Astrocyte (in vitro differentiated cells and primary cell): ENCODE measurements around the gene DDX41. TPM values are rescaled to one million over a fixed set of nuclear protein-coding genes. Genes with fewer than 3 reads are reported as not detected.

Experiments used
- DNase-seq: peaks from one replicate; pipeline ENCODE4 v3.0.0-alpha.2; 2010; ENCODE audit warnings: low read depth
- FAIRE-seq: peaks from 2 replicates; lab custom pipeline; 2011; peaks lifted over from hg19 to GRCh38; lab: Jason Lieb, UNC
- H2AFZ ChIP-seq: 2 replicates; pipeline ENCODE4 v1.6.0; 2012; ENCODE audit warnings: low read depth, low read length, inconsistent platforms
- H3K27ac ChIP-seq: 2 replicates; pipeline ENCODE4 v1.5.1; 2011; ENCODE audit warnings: low read depth, low read length, inconsistent platforms
- H3K27me3 ChIP-seq: 2 replicates; pipeline ENCODE4 v1.6.0; 2011; ENCODE audit warnings: low read length, inconsistent platforms; ENCODE audit not compliant: insufficient read depth
- H3K36me3 ChIP-seq: 2 replicates; pipeline ENCODE4 v1.5.1; 2011; ENCODE audit warnings: low read length, inconsistent platforms; ENCODE audit not compliant: insufficient read depth
- H3K4me1 ChIP-seq: 2 replicates; pipeline ENCODE4 v1.5.1; 2011; ENCODE audit warnings: low read length, inconsistent platforms; ENCODE audit not compliant: insufficient read depth
- H3K4me2 ChIP-seq: 2 replicates; pipeline ENCODE4 v1.6.0; 2012; ENCODE audit warnings: low read length, inconsistent platforms
- H3K4me3 ChIP-seq: 2 replicates; pipeline ENCODE4 v1.5.1; 2011; ENCODE audit warnings: low read depth, mild to moderate bottlenecking, low read length, inconsistent platforms; ENCODE audit not compliant: insufficient read depth
- H3K79me2 ChIP-seq: 2 replicates; pipeline ENCODE4 v1.6.0; 2012; ENCODE audit warnings: mild to moderate bottlenecking, low read length, inconsistent platforms; ENCODE audit not compliant: insufficient read depth
- H3K9ac ChIP-seq: 2 replicates; pipeline ENCODE4 v1.6.0; 2012; ENCODE audit warnings: mild to moderate bottlenecking, low read length, inconsistent platforms
- H3K9me3 ChIP-seq: 2 replicates; pipeline ENCODE4 v1.5.1; 2012; ENCODE audit warnings: low read depth, mild to moderate bottlenecking, low read length, inconsistent platforms; ENCODE audit not compliant: insufficient read depth
- H4K20me1 ChIP-seq: 2 replicates; pipeline ENCODE4 v1.6.0; 2012; ENCODE audit warnings: low read length, inconsistent platforms; ENCODE audit not compliant: insufficient read depth
- H3K27ac Mint-ChIP-seq: one replicate; pipeline ENCODE4 v1.8.0; 2021; ENCODE audit warnings: mild to moderate bottlenecking, mixed read lengths; ENCODE audit not compliant: unreplicated experiment
- H3K27me3 Mint-ChIP-seq: one replicate; pipeline ENCODE4 v1.8.0; 2021; ENCODE audit warnings: low read depth, mixed read lengths; ENCODE audit not compliant: unreplicated experiment
- H3K36me3 Mint-ChIP-seq: one replicate; pipeline ENCODE4 v1.8.0; 2021; ENCODE audit warnings: low read depth, mixed read lengths; ENCODE audit not compliant: unreplicated experiment
- H3K4me1 Mint-ChIP-seq: one replicate; pipeline ENCODE4 v1.8.0; 2021; ENCODE audit warnings: low read depth, mixed read lengths; ENCODE audit not compliant: unreplicated experiment
- H3K4me3 Mint-ChIP-seq: one replicate; pipeline ENCODE4 v1.8.0; 2021; ENCODE audit warnings: mild to moderate bottlenecking, moderate library complexity, mixed read lengths; ENCODE audit not compliant: unreplicated experiment
- H3K9me3 Mint-ChIP-seq: one replicate; pipeline ENCODE4 v1.8.0; 2021; ENCODE audit warnings: mild to moderate bottlenecking, mixed read lengths; ENCODE audit not compliant: unreplicated experiment
- EZH2 ChIP-seq: IDR thresholded peaks from 2 replicates; pipeline ENCODE4 v1.6.1; 2012; ENCODE audit warnings: mild to moderate bottlenecking, low read length, inconsistent platforms; ENCODE audit not compliant: insufficient read depth
- total RNA-seq: library from RNA; stranded (reverse); gene quantifications from 2 replicates; pipeline ENCODE4 v1.2.1, GENCODE V29; 2021
- TF ChIP-seq, protein P1 (sequence below): IDR thresholded peaks from 2 replicates; pipeline ENCODE4 v1.5.1; 2011; ENCODE audit warnings: low read depth, mild to moderate bottlenecking, inconsistent platforms, low read length, moderate library complexity; ENCODE audit not compliant: insufficient read depth

Gene DDX41
- total RNA-seq, 1 donor from 2014 or later: 92.5 TPM

- peak overlapping the region; percentile 81 for H3K27ac ChIP-seq
- peak overlapping the region; percentile 99 for H3K4me2 ChIP-seq
- no peak for TF ChIP-seq EZH2
- TF ChIP-seq, protein P1, sequence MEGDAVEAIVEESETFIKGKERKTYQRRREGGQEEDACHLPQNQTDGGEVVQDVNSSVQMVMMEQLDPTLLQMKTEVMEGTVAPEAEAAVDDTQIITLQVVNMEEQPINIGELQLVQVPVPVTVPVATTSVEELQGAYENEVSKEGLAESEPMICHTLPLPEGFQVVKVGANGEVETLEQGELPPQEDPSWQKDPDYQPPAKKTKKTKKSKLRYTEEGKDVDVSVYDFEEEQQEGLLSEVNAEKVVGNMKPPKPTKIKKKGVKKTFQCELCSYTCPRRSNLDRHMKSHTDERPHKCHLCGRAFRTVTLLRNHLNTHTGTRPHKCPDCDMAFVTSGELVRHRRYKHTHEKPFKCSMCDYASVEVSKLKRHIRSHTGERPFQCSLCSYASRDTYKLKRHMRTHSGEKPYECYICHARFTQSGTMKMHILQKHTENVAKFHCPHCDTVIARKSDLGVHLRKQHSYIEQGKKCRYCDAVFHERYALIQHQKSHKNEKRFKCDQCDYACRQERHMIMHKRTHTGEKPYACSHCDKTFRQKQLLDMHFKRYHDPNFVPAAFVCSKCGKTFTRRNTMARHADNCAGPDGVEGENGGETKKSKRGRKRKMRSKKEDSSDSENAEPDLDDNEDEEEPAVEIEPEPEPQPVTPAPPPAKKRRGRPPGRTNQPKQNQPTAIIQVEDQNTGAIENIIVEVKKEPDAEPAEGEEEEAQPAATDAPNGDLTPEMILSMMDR: no peak
- no peak overlapping the region for H3K4me3 ChIP-seq
- H3K9me3 ChIP-seq: no peaks in the 10 kb centered on the region
- H3K9me3 Mint-ChIP-seq: no peaks in the 10 kb centered on the region
- H3K4me1 Mint-ChIP-seq: peaks cover 35% of the 10 kb centered on the region
- H3K27me3 Mint-ChIP-seq: no peaks in the 10 kb centered on the region
- DNase-seq (peak; percentile 69), FAIRE-seq (no peak)
- H2AFZ ChIP-seq: no peak overlapping the region
- peak overlapping the region; percentile 96 for H3K27ac Mint-ChIP-seq
- H3K36me3 ChIP-seq: peaks cover 37% of the 10 kb centered on the region
- no peaks in the 10 kb centered on the region for H3K27me3 ChIP-seq
- peak overlapping the region; percentile 94 for H3K9ac ChIP-seq
- peak overlapping the region; percentile 68 for H3K4me3 Mint-ChIP-seq
- H3K4me1 ChIP-seq: peaks cover 47% of the 10 kb centered on the region
- peaks cover 26% of the 10 kb centered on the region for H3K36me3 Mint-ChIP-seq
- peaks cover 78% of the 10 kb centered on the region for H4K20me1 ChIP-seq
- H3K79me2 ChIP-seq: peaks cover 78% of the 10 kb centered on the region
Measured at GRCh38 chr5:177468685-177469628, 47.8 kb downstream of the DDX41 start.

DNA sequence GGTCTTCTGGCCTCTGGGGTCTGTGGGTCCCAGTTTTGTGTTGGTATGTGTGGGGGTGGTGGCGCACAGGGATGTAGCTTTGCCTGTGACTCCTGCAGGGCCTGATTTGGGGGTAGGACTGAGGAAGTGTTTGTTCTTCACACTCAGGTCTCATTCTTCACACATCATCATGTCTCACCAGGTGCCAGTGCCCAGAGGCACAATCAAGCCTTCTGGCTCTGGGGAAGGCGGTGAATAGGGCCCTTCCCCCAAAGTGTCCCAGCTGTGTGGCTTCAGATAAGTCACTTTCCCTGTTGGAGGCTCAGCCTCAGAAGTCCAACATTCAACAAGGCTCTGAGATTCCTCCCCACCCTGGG, 48.5 kb downstream of the DDX41 start:
- no peak for DNase-seq
- H3K27ac Mint-ChIP-seq: peak overlapping the region; percentile 96
- H3K27me3 ChIP-seq: no peaks in the 10 kb centered on the region
- no peaks in the 10 kb centered on the region for H3K9me3 Mint-ChIP-seq
- TF ChIP-seq, protein P1: no peak
- no peak for TF ChIP-seq EZH2
- no peaks in the 10 kb centered on the region for H3K9me3 ChIP-seq
- peaks cover 82% of the 10 kb centered on the region for H3K79me2 ChIP-seq
- H3K27ac ChIP-seq: peak overlapping the region; percentile 81
- peaks cover 33% of the 10 kb centered on the region for H3K4me1 Mint-ChIP-seq
- H3K4me1 ChIP-seq: peaks cover 46% of the 10 kb centered on the region
- no peak overlapping the region for H3K4me3 ChIP-seq
- peak overlapping the region; percentile 99 for H3K4me2 ChIP-seq
- H3K27me3 Mint-ChIP-seq: no peaks in the 10 kb centered on the region
- H3K36me3 ChIP-seq: peaks cover 40% of the 10 kb centered on the region
- peaks cover 83% of the 10 kb centered on the region for H4K20me1 ChIP-seq
- H3K4me3 Mint-ChIP-seq: peak overlapping the region; percentile 68
- H3K9ac ChIP-seq: peak overlapping the region; percentile 94
- FAIRE-seq: no peak
- H2AFZ ChIP-seq: no peak overlapping the region
- peaks cover 30% of the 10 kb centered on the region for H3K36me3 Mint-ChIP-seq

DNA sequence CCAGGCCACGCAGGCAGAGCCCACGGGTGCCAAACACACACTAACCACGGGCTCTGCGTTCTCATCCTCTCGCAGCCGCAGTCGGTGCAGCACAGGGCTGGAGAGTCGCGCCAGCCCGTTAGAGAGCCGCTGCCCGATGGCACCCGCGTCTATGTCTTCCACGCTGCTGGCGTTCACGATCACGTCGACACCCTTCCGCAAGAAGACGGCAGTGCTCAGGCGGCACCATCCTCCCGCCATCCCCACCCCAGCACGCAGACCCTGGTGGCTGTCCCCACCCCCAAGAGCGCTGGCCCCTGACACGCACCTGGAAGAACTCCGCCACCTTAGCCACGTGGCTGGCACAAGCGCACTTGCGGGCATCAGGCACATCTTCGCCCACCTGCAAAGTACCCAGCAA, 49.3 kb downstream of the DDX41 start:
- no peak for DNase-seq
- Histone ChIP-seq H3K36me3 (peaks cover 41% of the 10 kb centered on the region), H3K4me1 (peaks cover 46% of the 10 kb centered on the region), H3K27ac (no peak overlapping the region), H3K79me2 (peaks cover 82% of the 10 kb centered on the region), H3K4me2 (no peak overlapping the region), H3K9me3 (no peaks in the 10 kb centered on the region), H3K9ac (no peak overlapping the region), H4K20me1 (peaks cover 88% of the 10 kb centered on the region), H3K4me3 (no peak overlapping the region), H3K27me3 (no peaks in the 10 kb centered on the region), H2AFZ (no peak overlapping the region)
- no peak overlapping the region for H3K4me3 Mint-ChIP-seq
- FAIRE-seq: no peak
- TF ChIP-seq, protein P1: no peak
- TF ChIP-seq EZH2: no peak
- no peaks in the 10 kb centered on the region for H3K27me3 Mint-ChIP-seq
- H3K36me3 Mint-ChIP-seq: peaks cover 33% of the 10 kb centered on the region
- H3K9me3 Mint-ChIP-seq: no peaks in the 10 kb centered on the region
- H3K4me1 Mint-ChIP-seq: peaks cover 35% of the 10 kb centered on the region
- H3K27ac Mint-ChIP-seq: no peak overlapping the region
